Immature natural killer cell (primary cell): ENCODE data around the gene LILRA6. TPM values are rescaled to one million over a fixed set of nuclear protein-coding genes. Genes with fewer than 3 reads are reported as not detected.

Experiments
- DNase-seq, 3 donors: peaks; one replicate each; pipeline ENCODE4 v3.0.0; 2022; ENCODE audit warnings: mixed read lengths in 1 of 3
- H3K27ac Mint-ChIP-seq, 6 donors: one replicate each; pipeline ENCODE4 v1.8.0; 2020; ENCODE audit warnings: mixed read lengths in 6 of 6, mild to moderate bottlenecking in 5 of 6, inconsistent platforms in 4 of 6, moderate library complexity in 3 of 6
- H3K27me3 Mint-ChIP-seq, 3 donors: one replicate each; pipeline ENCODE4 v1.8.0; 2020 to 2021; ENCODE audit warnings: low read depth in 3 of 3, mild to moderate bottlenecking in 3 of 3, mixed read lengths in 3 of 3, moderate library complexity in 3 of 3, inconsistent platforms in 1 of 3
- H3K36me3 Mint-ChIP-seq, 3 donors: one replicate each; pipeline ENCODE4 v1.8.0; 2020; ENCODE audit warnings: mixed read lengths in 3 of 3, inconsistent platforms in 2 of 3, mild to moderate bottlenecking in 2 of 3
- H3K4me1 Mint-ChIP-seq, 2 donors: one replicate each; pipeline ENCODE4 v1.8.0; 2020; ENCODE audit warnings: inconsistent platforms in 2 of 2, mild to moderate bottlenecking in 2 of 2, mixed read lengths in 2 of 2, moderate library complexity in 1 of 2
- H3K4me3 Mint-ChIP-seq, 5 donors: one replicate each; pipeline ENCODE4 v1.8.0; 2020; ENCODE audit warnings: mild to moderate bottlenecking in 5 of 5, mixed read lengths in 5 of 5, inconsistent platforms in 3 of 5, moderate library complexity in 3 of 5
- H3K9me3 Mint-ChIP-seq, 6 donors: one replicate each; pipeline ENCODE4 v1.8.0; 2020; ENCODE audit warnings: mild to moderate bottlenecking in 6 of 6, mixed read lengths in 6 of 6, inconsistent platforms in 4 of 6, moderate library complexity in 3 of 6
- polyA plus RNA-seq, 3 donors: library from polyadenylated mRNA; unstranded; fragments of 300-500 nt; fragmentation: Illumina TruSeq; gene quantifications; one replicate each; pipeline ENCODE4 v1.2.3, GENCODE V29; 2021

Gene LILRA6
- polyA plus RNA-seq, 3 donors from 2014 or later = 0.33 to 0.53 (median 0.39) TPM

DNA sequence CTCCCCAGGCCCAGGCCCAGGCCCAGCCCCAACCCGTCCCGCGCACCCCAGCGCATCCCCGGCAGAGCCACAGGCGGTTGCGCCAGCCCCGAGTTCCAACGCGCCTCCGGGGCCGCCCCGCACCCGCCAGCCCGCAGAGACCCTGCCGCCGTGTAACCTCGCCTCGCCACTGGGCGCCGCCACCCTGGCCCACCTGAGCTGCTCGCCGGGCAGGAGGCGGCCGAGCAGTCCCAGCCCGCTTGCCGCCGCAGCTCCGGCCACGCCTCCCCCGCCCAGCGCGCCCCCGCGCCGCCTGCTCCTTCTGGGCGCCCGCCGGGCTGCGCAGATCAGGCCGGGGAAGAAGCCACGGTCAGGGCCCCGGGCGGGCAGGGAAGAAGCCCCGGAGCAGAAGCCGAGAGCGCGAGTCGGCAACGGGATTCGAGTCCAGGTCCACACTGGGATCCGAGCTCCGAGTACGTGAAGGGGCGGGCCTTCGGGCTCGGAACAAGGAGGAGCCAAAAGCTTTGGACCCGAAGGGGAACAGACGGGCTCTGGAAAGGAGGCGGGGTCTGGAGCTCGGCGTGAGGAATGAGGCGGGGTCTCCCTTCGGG lies 53.4 kb downstream of the LILRA6 start, which contains the start of gene MBOAT7:
Gene MBOAT7, minus strand, starts transcription at position 436 of the 590 bp plus-strand sequence. CDS start 1,072 bp downstream, outside the sequence.
- Mint-ChIP-seq H3K36me3 (peaks cover 0 to 7% (median 0%) of the 10 kb centered on the region in 3 donors), H3K4me1 (peaks cover 39 to 43% of the 10 kb centered on the region in 2 donors), H3K9me3 (no peaks in the 10 kb centered on the region), H3K27ac (peak within 1 kb of the TSS; percentile 98 to 100 (median 99)), H3K27me3 (peaks cover 15 to 18% (median 15%) of the 10 kb centered on the region in 3 donors), H3K4me3 (peak within 1 kb of the TSS; percentile 93 to 100 (median 94))
- no peak for DNase-seq

DNA sequence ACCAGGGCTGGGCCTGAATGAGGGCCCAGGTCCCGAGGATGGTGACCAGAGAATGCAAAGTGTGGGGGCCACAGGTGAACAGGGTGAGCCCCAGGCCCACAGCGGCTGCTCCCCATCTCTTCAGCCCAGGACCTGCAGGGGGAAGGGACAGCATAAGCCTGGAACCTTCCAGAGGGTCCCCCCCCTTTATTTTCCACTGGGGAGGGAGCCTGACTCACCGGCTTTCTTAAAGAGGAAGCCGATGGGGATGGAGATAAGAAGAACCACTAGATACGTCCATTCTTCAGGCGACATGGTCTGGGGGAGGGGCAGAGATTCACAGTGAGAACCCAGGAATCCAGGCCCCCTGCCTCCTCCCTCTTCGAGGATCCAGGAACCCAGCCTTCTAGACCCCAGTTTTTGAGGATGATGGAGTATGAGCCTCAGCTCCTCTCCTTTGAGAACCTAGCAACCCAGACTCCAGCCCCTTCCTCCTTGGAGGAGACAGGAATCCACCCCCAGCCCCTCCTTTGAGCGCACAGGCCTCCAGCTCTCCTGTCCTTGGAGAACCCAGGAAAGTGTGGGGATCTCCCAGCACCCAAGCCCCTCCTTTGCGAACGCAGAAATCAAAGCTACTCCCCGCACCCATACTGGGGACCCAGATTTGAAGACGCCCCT lies 54.2 kb downstream of the LILRA6 start:
- DNase-seq = peak in 1 of 3 donors; percentile 13
- Mint-ChIP-seq H3K27ac (peak overlapping the region; percentile 80 to 91 (median 84)), H3K4me1 (peaks cover 38 to 42% of the 10 kb centered on the region in 2 donors), H3K27me3 (peaks cover 15 to 18% (median 15%) of the 10 kb centered on the region in 3 donors), H3K4me3 (peak overlapping the region; percentile 70 to 98 (median 80)), H3K36me3 (peaks cover 0 to 11% (median 3%) of the 10 kb centered on the region in 3 donors), H3K9me3 (no peaks in the 10 kb centered on the region)

GRCh38 chr19:54186934-54187381 lies 55.6 kb downstream of the LILRA6 start:
- peak overlapping the region in 5 of 6 donors; percentile 47 to 87 (median 71) for H3K27ac Mint-ChIP-seq
- H3K9me3 Mint-ChIP-seq = no peaks in the 10 kb centered on the region
- peak overlapping the region; percentile 36 to 80 (median 64) for H3K4me3 Mint-ChIP-seq
- H3K36me3 Mint-ChIP-seq = peaks cover 0 to 11% (median 3%) of the 10 kb centered on the region in 3 donors
- H3K4me1 Mint-ChIP-seq = peaks cover 25 to 28% of the 10 kb centered on the region in 2 donors
- peaks cover 15 to 16% (median 15%) of the 10 kb centered on the region in 3 donors for H3K27me3 Mint-ChIP-seq
- DNase-seq = no peak

Other genes starting within 250 kb of the LILRA6 start
- 1 to 10 TPM in 1 of 3 donors, not detected in 2; 1.1 TPM for gene VSTM1, start 178.9 kb downstream of the LILRA6 start, polyA plus RNA-seq
- gene TARM1, start 161.4 kb downstream of the LILRA6 start, polyA plus RNA-seq = not detected
- gene OSCAR, start 142.0 kb downstream of the LILRA6 start, polyA plus RNA-seq = under 1 TPM in 2 of 3 donors, not detected in 1; 0.33 to 0.82 TPM
- gene NDUFA3, start 139.9 kb downstream of the LILRA6 start, polyA plus RNA-seq = 100 to 1,000 TPM; 367 to 704 (median 506) TPM
- 10 to 100 TPM; 20.1 to 26.4 (median 20.6) TPM for gene TFPT, start 127.1 kb downstream of the LILRA6 start, polyA plus RNA-seq
- gene PRPF31, start 127.0 kb downstream of the LILRA6 start, polyA plus RNA-seq = 10 to 100 TPM; 61.0 to 81.0 (median 72.7) TPM
- gene CNOT3, start 105.0 kb downstream of the LILRA6 start, polyA plus RNA-seq = 10 to 100 TPM in 1 of 3 donors, 1 to 10 TPM in 2; 2.8 to 13.3 (median 4.0) TPM
- gene LENG1, start 83.1 kb downstream of the LILRA6 start, polyA plus RNA-seq = 10 to 100 TPM in 2 of 3 donors, 1 to 10 TPM in 1; 2.6 to 14.0 (median 13.5) TPM
- 1 to 10 TPM in 2 of 3 donors, under 1 TPM in 1; 0.93 to 3.3 (median 1.5) TPM for gene TMC4, start 69.6 kb downstream of the LILRA6 start, polyA plus RNA-seq
- 10 to 100 TPM in 2 of 3 donors, 1 to 10 TPM in 1; 8.8 to 17.8 (median 15.7) TPM for gene MBOAT7, start 53.2 kb downstream of the LILRA6 start, polyA plus RNA-seq
- 10 to 100 TPM; 26.6 to 36.4 (median 34.0) TPM for gene TSEN34, start 51.5 kb downstream of the LILRA6 start, polyA plus RNA-seq
- 1,000 to 10,000 TPM in 1 of 3 donors, 100 to 1,000 TPM in 2; 436 to 1,067 (median 492) TPM for gene RPS9, start 41.9 kb downstream of the LILRA6 start, polyA plus RNA-seq
- 1 to 10 TPM in 1 of 3 donors, under 1 TPM in 2; 0.21 to 2.7 (median 0.59) TPM for gene LILRB3, start 19.8 kb downstream of the LILRA6 start, polyA plus RNA-seq
- gene LILRB5, start 14.5 kb upstream of the LILRA6 start, polyA plus RNA-seq = not detected
- under 1 TPM; 0.14 to 0.81 (median 0.31) TPM for gene LILRB2, start 38.3 kb upstream of the LILRA6 start, polyA plus RNA-seq
- 1 to 10 TPM in 1 of 3 donors, under 1 TPM in 1, not detected in 1; 0.28 to 1.6 TPM for gene LILRA5, start 70.4 kb upstream of the LILRA6 start, polyA plus RNA-seq
- gene LILRA4, start 96.4 kb upstream of the LILRA6 start, polyA plus RNA-seq = 1 to 10 TPM; 2.3 to 6.6 (median 2.8) TPM
- 100 to 1,000 TPM in 2 of 3 donors, 10 to 100 TPM in 1; 86.9 to 247 (median 126) TPM for gene LAIR1, start 122.1 kb upstream of the LILRA6 start, polyA plus RNA-seq
- 1 to 10 TPM in 1 of 3 donors, under 1 TPM in 1, not detected in 1; 0.48 to 1.5 TPM for gene TTYH1, start 172.7 kb upstream of the LILRA6 start, polyA plus RNA-seq
- gene LENG8, start 206.4 kb upstream of the LILRA6 start, polyA plus RNA-seq = 1 to 10 TPM; 3.2 to 8.6 (median 3.2) TPM
- under 1 TPM in 1 of 3 donors, not detected in 2; 0.75 TPM for gene LENG9, start 221.0 kb upstream of the LILRA6 start, polyA plus RNA-seq
- gene CDC42EP5, start 230.5 kb upstream of the LILRA6 start, polyA plus RNA-seq = not detected